HepG2 (cell line): ENCODE measurements around the gene C21orf91. TPM values are rescaled to one million over a fixed set of nuclear protein-coding genes. Genes with fewer than 3 reads are reported as not detected.

Experiments used
- AGO2 ChIP-seq: fragments of 200-400 bp; formaldehyde crosslinking; optimal IDR thresholded peaks from 2 replicates; pipeline ENCODE3; 2017; ENCODE audit warnings: mild to moderate bottlenecking, low read depth, low read length, moderate library complexity
- BCL6 ChIP-seq: IDR thresholded peaks from 2 replicates; pipeline ENCODE4 v1.6.1; 2016; ENCODE audit warnings: missing genetic modification reagents, missing compliant biosample characterization
- CEBPG ChIP-seq: IDR thresholded peaks from 2 replicates; pipeline ENCODE4 v1.6.1; 2016
- FOXP1 ChIP-seq, 2 experiments: fragments of 450-650 bp in 1 of 2; IDR thresholded peaks; 2 replicates each; pipeline ENCODE4 v1.6.1; 2017 to 2018; ENCODE audit warnings: antibody characterized with exemption in 1 of 2
- IKZF5 ChIP-seq: IDR thresholded peaks from 2 replicates; pipeline ENCODE4 v1.6.1; 2018; ENCODE audit warnings: missing genetic modification reagents, mild to moderate bottlenecking, missing compliant biosample characterization
- KDM3A ChIP-seq: IDR thresholded peaks from 2 replicates; pipeline ENCODE4 v1.6.1; 2018; ENCODE audit warnings: low read depth, missing compliant biosample characterization
- SNAPC4 ChIP-seq: sonication (generic); formaldehyde crosslinking; IDR thresholded peaks from 2 replicates; pipeline ENCODE4 v1.4.0; 2020; ENCODE audit warnings: mild to moderate bottlenecking, missing genetic modification reagents
- ZBTB2 ChIP-seq: sonication (generic); formaldehyde crosslinking; IDR thresholded peaks from 2 replicates; pipeline ENCODE4 v1.8.0; 2022; ENCODE audit warnings: low read depth, missing genetic modification reagents
- ZFX ChIP-seq: sonication (generic); formaldehyde crosslinking; IDR thresholded peaks from 2 replicates; pipeline ENCODE4 v1.4.0; 2020; ENCODE audit warnings: mild to moderate bottlenecking, low read depth, missing genetic modification reagents, moderate library complexity
- ZNF414 ChIP-seq: sonication (generic); formaldehyde crosslinking; IDR thresholded peaks from 2 replicates; pipeline ENCODE4 v1.5.0; 2020; ENCODE audit warnings: missing genetic modification reagents
- ZNF747 ChIP-seq: sonication (generic); formaldehyde crosslinking; IDR thresholded peaks from 2 replicates; pipeline ENCODE4 v1.8.1; 2023; ENCODE audit warnings: missing genetic modification reagents, mild to moderate bottlenecking, borderline replicate concordance
- ZNF780A ChIP-seq: sonication (generic); formaldehyde crosslinking; IDR thresholded peaks from 2 replicates; pipeline ENCODE4 v1.8.0; 2022; ENCODE audit warnings: mild to moderate bottlenecking, missing genetic modification reagents, moderate library complexity
- ZNF883 ChIP-seq: sonication (generic); formaldehyde crosslinking; IDR thresholded peaks from 2 replicates; pipeline ENCODE4 v1.5.1; 2020; ENCODE audit warnings: mild to moderate bottlenecking, missing genetic modification reagents; ENCODE audit errors: not compliant biosample characterization
- ZSCAN12 ChIP-seq: sonication (generic); formaldehyde crosslinking; IDR thresholded peaks from 2 replicates; pipeline ENCODE4 v1.9.0; 2021; ENCODE audit warnings: mild to moderate bottlenecking, missing genetic modification reagents
- polyA plus RNA-seq, 8 experiments: library from polyadenylated mRNA; depleted of rRNA in 3 of 8; stranded (reverse) in 7 of 8; unstranded in 1 of 8; fragments of >200 nt; fragmentation: Illumina TruSeq in 4 of 8; extraction: Trizol in 4 of 8; gene quantifications; 2 replicates each; pipeline versions ENCODE4 v1.2.1 to v1.2.3, GENCODE V29; 2011 to 2016; ENCODE audit warnings: low read depth in 4 of 8, missing spikeins in 1 of 8, mixed read lengths in 1 of 8; ENCODE audit not compliant: insufficient read depth in 1 of 8
- total RNA-seq, 5 experiments: library from RNA; depleted of rRNA; stranded (reverse); fragments of >200 nt; fragmentation: Illumina TruSeq; extraction: Trizol; gene quantifications; 2 replicates each; pipeline ENCODE4 v1.2.3, GENCODE V29; 2016; ENCODE audit warnings: low read depth in 1 of 5

Gene C21orf91
- total and polyA plus RNA-seq, 2 of the 13 experiments (the other 11 are each of a cell fraction or from before 2014, with no cell fraction given): 2.9 to 7.8 TPM

GRCh38 chr21:17818186-17819113, 706 bp downstream of the C21orf91 start (continued):
- TF ChIP-seq ZBTB2 (CRISPR knock-in tag) (peak; percentile 27; the same call in 1 of the 2 replicates), ZNF747 (0 out of 2 replicates have a peak, but pooled peaks have one; percentile 17), KDM3A (CRISPR knock-in tag) (0 out of 2 replicates have a peak, but pooled peaks have one; percentile 23), BCL6 (CRISPR knock-in tag) (peak; percentile 60), ZNF780A (CRISPR knock-in tag) (0 out of 2 replicates have a peak, but pooled peaks have one; percentile 17), ZSCAN12 (0 out of 2 replicates have a peak, but pooled peaks have one; percentile 42), CEBPG (peak; percentile 31; the same call in 1 of the 2 replicates), ZNF883 (CRISPR knock-in tag) (no peak), FOXP1 (IDR thresholded peaks at IDR 0.05) (no peak), FOXP1 (CRISPR knock-in tag; IDR thresholded peaks at IDR 0.05) (peak; percentile 31; the same call in 1 of the 2 replicates), AGO2 (peak; percentile 70), SNAPC4 (CRISPR knock-in tag) (no peak), IKZF5 (CRISPR knock-in tag) (0 out of 2 replicates have a peak, but pooled peaks have one; percentile 12), ZNF414 (CRISPR knock-in tag) (peak; percentile 46; the same call in 1 of the 2 replicates), ZFX (CRISPR knock-in tag) (peak; percentile 58; the same call in 1 of the 2 replicates)
